WTC11 (cell line): ENCODE data around the gene DNAAF2.

ENCODE experiments used
- ESRRA ChIP-seq: sonication (generic); formaldehyde crosslinking; IDR thresholded peaks from 2 replicates; pipeline ENCODE4 v1.8.1; 2022; ENCODE audit warnings: mild to moderate bottlenecking, missing genetic modification reagents, borderline replicate concordance
- ETV6 ChIP-seq: sonication (generic); formaldehyde crosslinking; IDR thresholded peaks from 2 replicates; pipeline ENCODE4 v1.8.1; 2022; ENCODE audit warnings: mild to moderate bottlenecking, missing genetic modification reagents
- FOXK1 ChIP-seq: sonication (generic); formaldehyde crosslinking; IDR thresholded peaks from 2 replicates; pipeline ENCODE4 v1.8.0; 2022; ENCODE audit warnings: mild to moderate bottlenecking, moderate library complexity, missing genetic modification reagents
- SP1 ChIP-seq: sonication (generic); formaldehyde crosslinking; conservative IDR thresholded peaks from 2 replicates; pipeline ENCODE4 v1.8.1; 2022; ENCODE audit warnings: missing genetic modification reagents
- TCF7 ChIP-seq: sonication (generic); formaldehyde crosslinking; IDR thresholded peaks from 2 replicates; pipeline ENCODE4 v1.8.0; 2022; ENCODE audit warnings: mild to moderate bottlenecking, low read depth, missing genetic modification reagents, moderate library complexity
- TEAD4 ChIP-seq: sonication (generic); formaldehyde crosslinking; IDR thresholded peaks from 2 replicates; pipeline ENCODE4 v1.8.0; 2022; ENCODE audit warnings: mild to moderate bottlenecking, missing genetic modification reagents
- TF ChIP-seq, protein P1 (sequence below): sonication (generic); formaldehyde crosslinking; IDR thresholded peaks from 2 replicates; pipeline ENCODE4 v1.8.1; 2023; ENCODE audit warnings: mild to moderate bottlenecking, missing genetic modification reagents
- TF ChIP-seq, protein P2 (sequence below): fragments of 200-600 bp; IDR thresholded peaks from 2 replicates; pipeline ENCODE4 v1.8.0; 2022; ENCODE audit warnings: antibody characterized with exemption

DNA sequence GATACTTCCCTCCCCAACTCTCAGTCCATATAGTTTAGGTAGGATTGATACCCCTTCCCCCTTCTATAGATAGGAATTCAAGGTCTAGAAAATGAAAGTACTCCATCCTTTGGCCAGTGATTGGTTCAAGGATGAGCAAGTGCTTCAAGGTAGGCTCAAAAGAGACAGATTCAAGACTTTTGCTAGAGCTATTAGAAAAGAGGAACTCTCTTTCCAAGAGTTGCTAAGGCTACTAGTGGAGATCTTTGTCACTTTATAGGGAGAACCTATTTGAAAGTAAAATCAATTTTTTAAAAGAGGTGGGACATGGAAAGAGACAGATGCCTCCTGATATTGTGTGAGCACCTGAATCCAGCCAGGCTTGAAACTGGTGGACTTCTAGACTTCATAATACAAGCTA, 35.4 kb upstream of the DNAAF2 start:
- TF ChIP-seq, protein P1, sequence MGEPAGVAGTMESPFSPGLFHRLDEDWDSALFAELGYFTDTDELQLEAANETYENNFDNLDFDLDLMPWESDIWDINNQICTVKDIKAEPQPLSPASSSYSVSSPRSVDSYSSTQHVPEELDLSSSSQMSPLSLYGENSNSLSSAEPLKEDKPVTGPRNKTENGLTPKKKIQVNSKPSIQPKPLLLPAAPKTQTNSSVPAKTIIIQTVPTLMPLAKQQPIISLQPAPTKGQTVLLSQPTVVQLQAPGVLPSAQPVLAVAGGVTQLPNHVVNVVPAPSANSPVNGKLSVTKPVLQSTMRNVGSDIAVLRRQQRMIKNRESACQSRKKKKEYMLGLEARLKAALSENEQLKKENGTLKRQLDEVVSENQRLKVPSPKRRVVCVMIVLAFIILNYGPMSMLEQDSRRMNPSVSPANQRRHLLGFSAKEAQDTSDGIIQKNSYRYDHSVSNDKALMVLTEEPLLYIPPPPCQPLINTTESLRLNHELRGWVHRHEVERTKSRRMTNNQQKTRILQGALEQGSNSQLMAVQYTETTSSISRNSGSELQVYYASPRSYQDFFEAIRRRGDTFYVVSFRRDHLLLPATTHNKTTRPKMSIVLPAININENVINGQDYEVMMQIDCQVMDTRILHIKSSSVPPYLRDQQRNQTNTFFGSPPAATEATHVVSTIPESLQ (CRISPR knock-in tag), result no peak
- TF ChIP-seq TCF7 (CRISPR knock-in tag) (no peak), ETV6 (no peak), SP1 (no peak), TEAD4 (no peak), FOXK1 (CRISPR knock-in tag) (no peak), ESRRA (CRISPR knock-in tag) (no peak)
- TF ChIP-seq, protein P2, sequence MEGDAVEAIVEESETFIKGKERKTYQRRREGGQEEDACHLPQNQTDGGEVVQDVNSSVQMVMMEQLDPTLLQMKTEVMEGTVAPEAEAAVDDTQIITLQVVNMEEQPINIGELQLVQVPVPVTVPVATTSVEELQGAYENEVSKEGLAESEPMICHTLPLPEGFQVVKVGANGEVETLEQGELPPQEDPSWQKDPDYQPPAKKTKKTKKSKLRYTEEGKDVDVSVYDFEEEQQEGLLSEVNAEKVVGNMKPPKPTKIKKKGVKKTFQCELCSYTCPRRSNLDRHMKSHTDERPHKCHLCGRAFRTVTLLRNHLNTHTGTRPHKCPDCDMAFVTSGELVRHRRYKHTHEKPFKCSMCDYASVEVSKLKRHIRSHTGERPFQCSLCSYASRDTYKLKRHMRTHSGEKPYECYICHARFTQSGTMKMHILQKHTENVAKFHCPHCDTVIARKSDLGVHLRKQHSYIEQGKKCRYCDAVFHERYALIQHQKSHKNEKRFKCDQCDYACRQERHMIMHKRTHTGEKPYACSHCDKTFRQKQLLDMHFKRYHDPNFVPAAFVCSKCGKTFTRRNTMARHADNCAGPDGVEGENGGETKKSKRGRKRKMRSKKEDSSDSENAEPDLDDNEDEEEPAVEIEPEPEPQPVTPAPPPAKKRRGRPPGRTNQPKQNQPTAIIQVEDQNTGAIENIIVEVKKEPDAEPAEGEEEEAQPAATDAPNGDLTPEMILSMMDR, result no peak
